Omental fat pad (tissue), 4 donors: ENCODE measurements around the gene NCS1. TPM values are rescaled to one million over a fixed set of nuclear protein-coding genes. Genes with fewer than 3 reads are reported as not detected.

Source experiments
- ATAC-seq: fragments of 150-250 bp; one replicate; pipeline ENCODE4 v1.9.1; 2016; ENCODE audit warnings: mild to moderate bottlenecking, moderate library complexity; ENCODE audit not compliant: low FRiP score
- DNase-seq: peaks from one replicate; pipeline ENCODE4 v3.0.0-alpha.2; 2019; ENCODE audit warnings: low spot score
- CTCF ChIP-seq, 3 donors: fragments of 450-650 bp; IDR thresholded peaks; one replicate each; pipeline ENCODE4 v1.5.1; 2016 to 2017; ENCODE audit warnings: antibody characterized with exemption in 3 of 3, mild to moderate bottlenecking in 3 of 3, moderate library complexity in 2 of 3
- total RNA-seq, 4 donors: library from RNA; depleted of rRNA; stranded (reverse); fragments of >200 nt; gene quantifications; one replicate each; pipeline ENCODE4 v1.1.0, GENCODE V29; 2016

NCS1 gene
- total RNA-seq, 4 donors from 2014 or later, result 2.5 to 14.7 (median 4.0) TPM

GRCh38 chr9:130140706-130141105, 31.5 kb upstream of the NCS1 start:
- no peak for TF ChIP-seq CTCF (IDR thresholded peaks at IDR 0.05)
- ATAC-seq (no peak), DNase-seq (no peak)

- DNase-seq, result no peak
- no peak for ATAC-seq
- TF ChIP-seq CTCF (IDR thresholded peaks at IDR 0.05), result no peak
Observed at GRCh38 chr9:130142056-130142455, 30.1 kb upstream of the NCS1 start.

- DNase-seq, result no peak
- ATAC-seq, result no peak
- no peak for TF ChIP-seq CTCF (IDR thresholded peaks at IDR 0.05)
Observed at GRCh38 chr9:130142641-130143040, 29.6 kb upstream of the NCS1 start.

- ATAC-seq (no peak), DNase-seq (no peak)
- TF ChIP-seq CTCF (IDR thresholded peaks at IDR 0.05), result no peak
Observed at GRCh38 chr9:130143279-130143893, 28.8 kb upstream of the NCS1 start.

GRCh38 chr9:130143958-130144366, 28.2 kb upstream of the NCS1 start:
- no peak for TF ChIP-seq CTCF (IDR thresholded peaks at IDR 0.05)
- DNase-seq (no peak), ATAC-seq (no peak)

GRCh38 chr9:130144703-130145102, 27.5 kb upstream of the NCS1 start:
- ATAC-seq, result no peak
- no peak for TF ChIP-seq CTCF (IDR thresholded peaks at IDR 0.05)
- no peak for DNase-seq

GRCh38 chr9:130145658-130146057, 26.5 kb upstream of the NCS1 start:
- DNase-seq (no peak), ATAC-seq (no peak)
- no peak for TF ChIP-seq CTCF (IDR thresholded peaks at IDR 0.05)
